GM11168 (cell line): ENCODE results near the gene MARCHF3.

ENCODE experiments used
- in situ Hi-C: fragments of 300-500 bp; cut with MboI; formaldehyde crosslinking; loops from one replicate; pipeline ENCODE4 v1.12.0; 2022; ENCODE audit warnings: low sequenced_read_pairs; ENCODE audit not compliant: unreplicated experiment

The MARCHF3 gene

GRCh38 chr5:127015716-127016115 lies 14.6 kb downstream of the MARCHF3 start:
- in situ Hi-C loops: loop anchor here (25.0 kb wide), 1 partner anchor 353 kb away; no protein-coding TSS in a partner anchor

DNA sequence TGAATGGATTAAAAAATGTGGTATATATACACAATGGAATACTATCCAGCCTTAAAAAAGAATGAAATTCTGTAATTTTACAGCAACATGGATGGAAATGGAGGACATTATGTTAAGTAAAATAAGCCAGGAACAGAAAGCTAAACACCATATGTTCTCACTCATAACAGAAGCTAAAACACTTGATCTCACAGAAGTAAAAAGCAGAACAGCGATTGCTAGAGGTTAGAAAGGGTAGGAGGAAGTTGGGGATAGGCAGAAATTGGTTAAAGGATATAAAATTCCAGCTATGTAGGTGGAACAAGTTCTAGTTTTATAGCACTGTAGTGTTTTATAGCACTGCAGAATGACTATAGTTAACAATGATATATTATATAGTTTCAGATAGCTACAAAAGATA lies 15.8 kb downstream of the MARCHF3 start:
- in situ Hi-C loops: loop anchor here (25.0 kb wide), 1 partner anchor 352 kb away; no protein-coding TSS in a partner anchor

- in situ Hi-C loops: loop anchor here (25.0 kb wide), 1 partner anchor 351 kb away; no protein-coding TSS in a partner anchor
Observed at GRCh38 chr5:127013407-127013806, 17.0 kb downstream of the MARCHF3 start.

DNA sequence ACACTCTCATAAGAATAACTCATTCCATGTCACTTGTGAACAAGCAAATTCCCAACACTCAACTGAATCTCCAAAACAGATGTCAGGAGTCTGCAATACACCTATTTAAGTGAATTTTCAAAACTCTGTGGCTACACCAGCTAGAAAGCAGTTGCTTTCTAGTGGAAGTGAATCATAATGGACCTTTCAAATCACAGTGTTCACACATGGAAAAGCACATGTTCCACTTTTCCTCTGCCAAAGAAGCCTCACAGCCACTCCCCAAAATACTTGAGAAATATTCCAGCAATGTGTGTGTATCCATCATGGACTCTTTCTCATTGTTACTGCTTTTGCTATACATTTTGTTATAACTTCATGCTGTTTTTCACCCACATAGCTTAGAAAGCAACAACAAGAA lies 17.4 kb downstream of the MARCHF3 start:
- in situ Hi-C loops: loop anchor here (25.0 kb wide), 1 partner anchor 351 kb away; no protein-coding TSS in a partner anchor

DNA sequence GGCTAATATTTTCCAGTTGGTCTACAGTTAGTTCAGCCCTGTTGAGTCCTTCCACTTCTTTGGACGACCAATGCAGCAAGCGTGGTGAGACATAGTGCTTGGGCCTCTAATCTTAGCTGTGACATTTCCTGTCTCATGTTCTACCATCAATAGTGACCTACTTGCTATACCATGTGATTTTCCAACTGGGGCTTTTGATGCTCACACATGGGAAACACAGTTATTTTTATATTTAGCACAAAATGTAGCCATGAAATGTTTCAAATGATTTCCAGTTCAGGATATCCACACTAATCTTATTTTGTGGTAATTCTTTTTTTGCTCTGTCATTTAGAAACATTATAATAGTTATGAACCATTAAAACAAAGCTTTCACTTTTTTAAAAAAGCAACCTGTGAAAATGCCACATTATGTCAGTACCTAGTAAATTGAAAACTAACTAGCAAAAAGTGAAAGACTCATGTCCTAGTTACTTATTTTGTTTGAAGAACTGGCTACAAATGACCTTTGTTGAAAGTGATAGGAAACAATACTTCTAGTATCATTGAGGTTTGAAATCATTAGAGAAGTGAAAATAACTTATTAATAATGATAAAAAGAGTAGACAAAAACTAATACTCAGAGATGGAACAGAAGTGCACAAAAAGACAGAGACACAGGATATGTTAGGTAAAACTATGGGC lies 18.3 kb downstream of the MARCHF3 start:
- in situ Hi-C loops: loop anchor here (25.0 kb wide), 1 partner anchor 350 kb away; no protein-coding TSS in a partner anchor

DNA sequence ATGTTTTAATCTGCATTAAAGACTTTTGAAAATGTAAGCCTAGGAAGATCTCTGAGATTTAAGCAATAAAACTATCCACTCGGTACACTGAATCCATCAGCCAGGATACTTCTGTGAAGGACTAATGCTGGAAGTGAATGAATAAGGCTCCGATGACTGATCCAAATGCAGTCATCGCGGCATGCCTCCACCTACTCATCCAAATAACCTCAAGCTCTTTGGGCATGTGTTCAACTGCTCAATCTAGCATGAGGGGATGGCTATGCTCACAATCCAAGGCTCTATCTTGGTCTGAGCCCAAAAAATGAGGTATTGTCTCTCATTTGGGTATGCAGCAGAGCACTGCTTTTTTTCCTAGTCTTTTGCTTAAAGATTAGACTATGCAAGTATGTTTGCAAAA lies 19.2 kb downstream of the MARCHF3 start:
- in situ Hi-C loops: loop anchor here (25.0 kb wide), 1 partner anchor 349 kb away; no protein-coding TSS in a partner anchor

DNA sequence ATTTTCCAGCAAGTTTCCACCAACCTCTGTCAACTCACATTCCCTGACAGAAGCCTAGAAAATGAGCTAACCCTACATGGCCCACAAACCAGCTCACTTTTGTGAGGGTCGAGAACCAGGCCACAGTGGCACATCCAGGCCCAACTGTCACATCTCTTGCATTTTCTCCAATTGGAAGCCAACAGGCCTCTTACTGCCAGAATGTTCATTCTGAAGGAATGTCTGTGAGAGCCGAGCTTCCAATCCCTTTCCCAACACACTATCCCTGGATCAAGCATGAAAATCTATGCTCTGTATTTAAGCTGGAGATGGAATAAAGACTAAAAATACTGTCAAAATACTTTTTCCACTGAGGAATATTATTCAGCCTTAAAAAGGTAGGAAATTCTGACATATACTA lies 20.0 kb downstream of the MARCHF3 start:
- in situ Hi-C loops: loop anchor here (25.0 kb wide), 1 partner anchor 348 kb away; no protein-coding TSS in a partner anchor

DNA sequence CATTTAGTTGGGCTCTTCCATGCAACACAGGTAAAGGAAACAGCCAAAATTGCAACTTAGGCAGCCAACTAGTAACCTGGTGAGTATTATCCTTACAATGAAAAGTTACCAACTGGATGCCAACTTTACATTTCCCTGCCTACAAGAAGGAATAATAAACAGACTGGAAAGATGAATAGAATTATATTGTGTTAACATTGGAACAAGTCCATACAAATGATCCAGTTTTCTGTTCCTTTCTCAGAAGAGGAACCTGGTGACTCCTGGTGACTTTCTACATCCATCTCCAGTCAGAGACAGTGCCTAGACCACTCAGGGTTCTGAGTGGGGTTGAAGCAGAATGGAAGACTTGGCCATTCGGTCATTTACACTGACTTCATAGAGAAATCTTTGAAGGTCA lies 20.6 kb downstream of the MARCHF3 start:
- in situ Hi-C loops: loop anchor here (25.0 kb wide), 1 partner anchor 347 kb away; no protein-coding TSS in a partner anchor

DNA sequence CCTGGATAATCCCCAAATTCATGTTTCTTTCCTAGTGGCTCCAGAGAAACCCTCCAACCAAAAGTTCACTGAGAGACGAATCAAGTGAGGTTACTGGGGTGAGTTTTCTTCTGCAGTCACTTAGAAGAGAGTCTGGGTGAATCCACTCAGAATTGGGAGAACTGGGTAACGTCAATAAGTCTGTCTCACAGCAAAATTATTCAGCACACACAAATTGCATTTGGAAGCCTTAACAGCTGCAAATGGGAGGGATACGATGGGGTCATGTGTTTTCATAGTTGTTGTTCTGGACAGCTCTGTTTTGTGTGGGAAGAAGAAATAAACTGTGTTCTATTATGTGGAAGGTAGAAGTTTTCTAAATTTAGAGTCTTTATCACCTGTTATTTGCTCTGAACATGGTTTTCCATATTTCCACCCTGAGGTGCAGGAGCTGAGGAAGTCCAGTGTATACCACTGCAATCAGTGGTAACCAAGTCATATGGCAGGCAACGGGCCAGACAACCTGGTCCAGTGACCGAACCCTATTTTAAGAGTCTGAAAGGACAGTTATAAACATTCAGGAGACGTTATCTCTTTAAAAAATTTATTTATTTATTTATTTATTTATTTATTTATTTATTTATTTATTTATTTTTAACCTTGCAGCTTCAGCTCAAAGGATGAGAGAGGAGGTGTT lies 21.9 kb downstream of the MARCHF3 start:
- in situ Hi-C loops: loop anchor here (25.0 kb wide), 1 partner anchor 346 kb away; no protein-coding TSS in a partner anchor

GRCh38 chr5:127007522-127007921 lies 22.8 kb downstream of the MARCHF3 start:
- in situ Hi-C loops: loop anchor here (25.0 kb wide), 1 partner anchor 345 kb away; no protein-coding TSS in a partner anchor

GRCh38 chr5:127006744-127007143 lies 23.6 kb downstream of the MARCHF3 start:
- in situ Hi-C loops: loop anchor here (25.0 kb wide), 1 partner anchor 344 kb away; no protein-coding TSS in a partner anchor

DNA sequence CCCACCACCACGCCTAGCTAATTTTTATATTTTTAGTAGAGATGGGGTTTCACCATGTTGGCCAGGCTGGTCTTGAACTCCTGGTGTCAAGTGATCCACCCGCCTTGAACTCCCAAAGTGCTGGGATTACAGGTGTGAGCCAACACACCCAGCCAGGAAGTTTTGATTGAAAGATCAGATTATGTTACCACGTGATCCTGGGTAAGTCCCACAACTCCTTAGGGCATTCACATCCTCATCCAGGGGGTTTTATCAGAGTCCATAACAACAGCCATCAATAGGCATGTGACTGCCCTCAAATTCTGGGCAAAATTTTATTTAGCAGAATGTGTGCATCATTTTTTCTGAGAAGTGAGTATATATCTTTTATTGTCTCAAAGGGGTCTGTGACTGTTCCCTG lies 25.1 kb downstream of the MARCHF3 start:
- in situ Hi-C loops: loop anchor here (25.0 kb wide), 1 partner anchor 343 kb away; no protein-coding TSS in a partner anchor

DNA sequence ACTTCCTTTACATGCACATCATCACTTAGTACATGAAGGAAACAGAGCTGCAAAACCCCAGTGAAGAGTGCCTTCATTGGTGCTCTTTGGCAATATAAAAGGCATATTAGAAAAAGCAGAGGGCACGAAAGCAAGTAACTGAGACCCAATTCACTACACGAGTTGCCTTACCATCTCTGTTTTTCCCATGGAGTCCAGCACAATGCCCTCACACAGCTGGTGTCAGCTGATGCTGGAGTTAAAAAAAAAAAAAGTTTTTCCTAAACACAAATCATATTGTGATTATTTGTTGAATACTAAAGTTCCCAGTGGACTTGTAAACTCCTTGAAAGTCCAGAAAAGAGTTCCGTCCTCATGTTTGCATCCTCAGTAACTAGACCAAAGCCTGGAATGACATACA lies 25.6 kb downstream of the MARCHF3 start:
- in situ Hi-C loops: loop anchor here (25.0 kb wide), 1 partner anchor 342 kb away; no protein-coding TSS in a partner anchor

- in situ Hi-C loops: loop anchor here (25.0 kb wide), 1 partner anchor 342 kb away; no protein-coding TSS in a partner anchor
Observed at GRCh38 chr5:127003798-127004495, 26.4 kb downstream of the MARCHF3 start.

DNA sequence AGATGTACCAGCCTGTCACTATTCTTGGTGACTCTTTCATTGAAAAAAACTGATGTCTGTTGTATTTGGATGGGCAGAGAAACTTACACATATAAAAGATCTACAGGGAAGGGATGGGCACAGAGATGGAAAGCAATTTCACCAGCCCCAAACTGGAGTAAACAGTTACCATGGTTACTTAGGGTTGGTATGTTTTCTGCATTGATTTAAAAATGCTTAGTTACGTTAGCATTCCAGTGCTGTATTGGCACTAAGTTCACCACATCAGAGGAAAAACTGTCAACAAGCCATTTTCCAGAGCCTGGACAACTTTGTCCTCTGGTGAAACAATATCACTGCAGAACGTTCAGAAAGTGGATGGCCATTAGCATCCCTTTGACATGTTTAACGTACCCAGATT lies 28.0 kb downstream of the MARCHF3 start:
- in situ Hi-C loops: loop anchor here (25.0 kb wide), 1 partner anchor 340 kb away; no protein-coding TSS in a partner anchor

DNA sequence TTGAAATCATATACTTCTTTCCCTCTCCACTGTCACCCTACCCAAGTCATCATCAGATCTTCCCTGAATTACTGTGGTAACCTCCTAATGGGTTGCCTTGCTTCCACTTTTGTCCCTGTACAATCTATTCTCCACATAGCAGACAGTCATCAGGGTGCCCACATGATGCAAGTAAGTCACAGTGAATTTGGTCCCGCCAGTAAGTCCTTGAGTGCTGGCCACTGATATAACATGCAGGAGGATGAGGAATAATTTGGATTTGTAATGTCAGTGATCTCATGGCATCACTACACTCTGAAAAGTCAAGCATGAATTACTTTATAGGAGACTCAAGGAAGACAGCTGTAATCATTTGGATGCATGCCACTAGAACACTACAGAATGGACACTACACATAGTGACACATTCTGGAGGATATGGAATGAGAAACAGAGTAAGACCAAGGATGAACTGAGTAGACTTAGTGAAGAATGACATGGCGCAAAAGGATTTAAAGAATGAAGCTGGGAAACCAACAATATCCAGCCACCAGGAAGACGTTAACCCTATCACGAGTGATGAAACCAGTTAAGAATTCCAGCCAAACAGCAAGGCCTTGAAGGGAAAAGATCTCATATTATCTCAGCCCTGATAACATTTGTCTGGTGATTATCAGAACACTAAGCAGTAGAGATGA lies 28.6 kb downstream of the MARCHF3 start:
- in situ Hi-C loops: loop anchor here (25.0 kb wide), 1 partner anchor 339 kb away; no protein-coding TSS in a partner anchor

DNA sequence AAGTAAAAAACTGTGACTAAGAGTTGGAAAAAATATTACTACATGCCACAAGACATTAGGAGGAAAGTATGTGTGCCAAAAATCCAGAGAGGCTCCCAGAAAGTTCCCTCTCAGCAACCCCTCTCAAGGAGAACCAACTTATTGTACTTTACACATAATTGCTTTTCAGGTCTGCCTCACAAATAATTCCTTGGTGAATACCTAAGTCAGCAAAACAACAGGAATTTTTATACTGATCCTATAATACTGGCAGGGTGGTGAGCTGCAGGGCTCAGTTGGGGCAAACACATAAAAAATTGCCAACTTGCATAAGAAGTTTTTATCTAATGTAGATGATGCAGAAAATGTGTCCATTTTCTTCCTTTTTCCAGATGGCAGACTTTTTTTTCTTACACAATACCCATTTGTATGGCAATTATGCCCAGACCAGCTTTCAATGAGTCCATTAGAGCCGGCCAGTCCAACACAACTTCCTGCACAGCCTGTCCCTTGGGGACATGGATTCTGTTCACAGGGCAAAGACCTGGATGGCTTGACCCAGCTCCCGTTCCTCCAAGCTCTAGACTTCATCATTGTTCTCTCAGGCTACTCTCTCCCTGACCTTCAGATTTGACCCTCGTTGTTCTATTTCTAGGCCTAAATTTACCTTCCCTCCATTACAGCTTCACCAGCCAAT lies 31.3 kb downstream of the MARCHF3 start:
- in situ Hi-C loops: no loop called here

- in situ Hi-C loops: no loop called here
Observed at GRCh38 chr5:126998201-126998631, 32.1 kb downstream of the MARCHF3 start.

- in situ Hi-C loops: no loop called here
Observed at GRCh38 chr5:126995689-126996088, 34.7 kb downstream of the MARCHF3 start.
